Cardiac atrium fibroblast (primary cell): ENCODE measurements around the gene ZNF536. TPM values are rescaled to one million over a fixed set of nuclear protein-coding genes. Genes with fewer than 3 reads are reported as not detected.

ENCODE experiments used
- total RNA-seq: library from RNA; depleted of rRNA; stranded (reverse); fragments of >200 nt; gene quantifications from 2 replicates; pipeline ENCODE4 v1.2.3, GENCODE V29; 2015

ZNF536 gene
- total RNA-seq: not detected in 2 replicates

GRCh38 chr19:30371960-30372824, at the start of gene ZNF536:
Gene ZNF536, plus strand, starts transcription at chr19:30372384. Its CDS starts 71,179 bp downstream, at chr19:30443563.

